ENCODE data around the gene MYL3.

Gene MYL3

GRCh38 chr3:46849045-46849631, 14.1 kb downstream of the MYL3 start:
- DNase-seq, result no peak

- DNase-seq, result peak; percentile 8
Observed at GRCh38 chr3:46848271-46849044, 14.8 kb downstream of the MYL3 start.

- no peak for DNase-seq
Observed at GRCh38 chr3:46847744-46848143, 15.5 kb downstream of the MYL3 start.

GRCh38 chr3:46846624-46847542, 16.4 kb downstream of the MYL3 start:
- no peak for DNase-seq

GRCh38 chr3:46845860-46846623, 17.2 kb downstream of the MYL3 start:
- peak; percentile 15 for DNase-seq

GRCh38 chr3:46845397-46845859, 17.8 kb downstream of the MYL3 start:
- no peak for DNase-seq

GRCh38 chr3:46844881-46845312, 18.3 kb downstream of the MYL3 start:
- DNase-seq, result no peak

- no peak for DNase-seq
Observed at GRCh38 chr3:46844397-46844796, 18.8 kb downstream of the MYL3 start.

- no peak for DNase-seq
Observed at GRCh38 chr3:46843508-46843907, 19.7 kb downstream of the MYL3 start.

- no peak for DNase-seq
Observed at GRCh38 chr3:46840491-46840890, 22.8 kb downstream of the MYL3 start.

GRCh38 chr3:46838301-46838700, 24.9 kb downstream of the MYL3 start:
- DNase-seq, result no peak

- DNase-seq, result no peak
Observed at GRCh38 chr3:46835491-46835890, 27.8 kb downstream of the MYL3 start.

- no peak for DNase-seq
Observed at GRCh38 chr3:46835054-46835453, 28.2 kb downstream of the MYL3 start.

GRCh38 chr3:46833346-46834300, 29.6 kb downstream of the MYL3 start:
- DNase-seq, result no peak

GRCh38 chr3:46831841-46832240, 31.4 kb downstream of the MYL3 start:
- no peak for DNase-seq

- no peak for DNase-seq
Observed at GRCh38 chr3:46831316-46831715, 31.9 kb downstream of the MYL3 start.

GRCh38 chr3:46830801-46831200, 32.4 kb downstream of the MYL3 start:
- DNase-seq, result no peak

GRCh38 chr3:46829699-46830208, 33.5 kb downstream of the MYL3 start:
- DNase-seq, result no peak

GRCh38 chr3:46825450-46825849, 37.8 kb downstream of the MYL3 start:
- no peak for DNase-seq

- DNase-seq, result no peak
Observed at GRCh38 chr3:46824211-46824970, 38.9 kb downstream of the MYL3 start.
